ENCODE results near the gene NDUFA1.

GRCh38 chrX:119900976-119901375 lies 29.3 kb downstream of the NDUFA1 start:
- TF ChIP-seq CTCF (IDR thresholded peaks at IDR 0.05; ENCODE audit: poor library complexity) = no peak
- no peak for TF ChIP-seq EZH2 (IDR thresholded peaks at IDR 0.05; ENCODE audit: borderline replicate concordance)

All from hepatocyte (in vitro differentiated cells).